Measurements from ENCODE around the gene PTPRJ.

The PTPRJ gene

GRCh38 chr11:48005831-48006270 is 25.5 kb downstream of the PTPRJ start:
- Histone ChIP-seq H3K79me2 (ENCODE audit: insufficient read depth, low read length) (no peaks in the 10 kb centered on the region), H3F3A (ENCODE audit: low read depth) (no peaks in the 10 kb centered on the region), H2AFZ (ENCODE audit: low read length) (0 out of 2 replicates have a peak overlapping the region, but pooled peaks have one; percentile 10), H3K9me2 (replicated peaks; ENCODE audit: low read depth, low read length) (no peaks in the 10 kb centered on the region), H3K9me3 (ENCODE audit: insufficient read depth, low read depth, low read length) (no peaks in the 10 kb centered on the region), H3K36me3 (ENCODE audit: insufficient read depth, low read length) (no peaks in the 10 kb centered on the region), H3K4me1 (ENCODE audit: insufficient read depth, low read length, poor library complexity, severe bottlenecking) (peaks cover 5% of the 10 kb centered on the region), H3K4me2 (ENCODE audit: low read depth, low read length, poor library complexity, severe bottlenecking) (no peak overlapping the region), H3K4me3 (ENCODE audit: low read length, poor library complexity, severe bottlenecking) (no peak overlapping the region), H4K20me1 (ENCODE audit: insufficient read depth, low read length, poor library complexity, severe bottlenecking) (no peaks in the 10 kb centered on the region), H3K27me3 (ENCODE audit: insufficient read depth, low read length, poor library complexity, severe bottlenecking) (no peaks in the 10 kb centered on the region), H3K9ac (ENCODE audit: low read depth, low read length, poor library complexity, severe bottlenecking) (no peak overlapping the region)
- TF ChIP-seq CTCF (conservative IDR thresholded peaks at IDR 0.05; ENCODE audit: low read length) (no peak), EZH2phosphoT487 (IDR thresholded peaks at IDR 0.05; ENCODE audit: borderline replicate concordance) (no peak)

DNA sequence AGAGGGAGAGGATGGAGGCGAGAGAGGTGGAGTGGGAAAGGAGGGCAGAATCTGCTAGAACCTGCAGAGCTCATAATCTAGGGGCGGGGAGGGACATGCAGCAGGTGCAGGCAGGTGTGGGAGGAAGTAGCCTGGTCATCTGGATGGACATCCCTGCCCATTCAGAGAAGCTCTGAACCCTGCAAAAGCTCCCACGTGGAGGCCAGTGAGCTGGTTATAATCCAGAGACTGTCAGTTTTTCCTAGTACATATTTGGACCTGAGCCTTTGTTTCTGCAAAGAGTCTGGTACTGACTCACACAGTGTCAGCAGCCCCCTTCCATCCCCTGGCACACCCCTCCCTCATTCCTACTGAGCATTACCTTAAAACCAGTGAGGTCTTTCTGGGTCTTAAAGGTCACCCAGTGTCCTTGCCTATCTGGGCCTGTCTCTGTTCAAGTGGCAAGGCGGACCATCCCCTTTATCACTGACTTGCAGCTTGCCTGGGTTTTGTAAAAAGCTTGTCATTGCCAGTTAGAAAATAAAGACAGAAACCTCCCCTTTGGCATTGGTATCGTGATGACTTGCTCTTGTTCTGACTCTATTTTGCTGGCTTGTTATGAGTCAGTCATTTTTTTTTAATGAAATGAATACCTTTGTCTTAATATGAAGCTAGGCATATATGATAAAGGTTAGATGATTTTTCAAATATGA is 26.1 kb downstream of the PTPRJ start:
- no peak overlapping the region for H3K4me3 ChIP-seq (ENCODE audit: low read length, poor library complexity, severe bottlenecking)

GRCh38 chr11:48007677-48008076 is 27.3 kb downstream of the PTPRJ start:
- H3K4me2 ChIP-seq (ENCODE audit: low read depth, low read length, poor library complexity, severe bottlenecking): no peak overlapping the region

More for the DNA sequence above, 26.1 kb downstream of the PTPRJ start:
- H4K20me1 ChIP-seq (ENCODE audit: insufficient read depth, low read length, poor library complexity, severe bottlenecking): no peaks in the 10 kb centered on the region
- TF ChIP-seq EZH2phosphoT487 (IDR thresholded peaks at IDR 0.05; ENCODE audit: borderline replicate concordance) (no peak), CTCF (conservative IDR thresholded peaks at IDR 0.05; ENCODE audit: low read length) (no peak)
- H3K36me3 ChIP-seq (ENCODE audit: insufficient read depth, low read length): no peaks in the 10 kb centered on the region
- H3K9me3 ChIP-seq (ENCODE audit: insufficient read depth, low read depth, low read length): no peaks in the 10 kb centered on the region
- no peaks in the 10 kb centered on the region for H3K27me3 ChIP-seq (ENCODE audit: insufficient read depth, low read length, poor library complexity, severe bottlenecking)
- H2AFZ ChIP-seq (ENCODE audit: low read length): no peak overlapping the region
- no peak overlapping the region for H3K9ac ChIP-seq (ENCODE audit: low read depth, low read length, poor library complexity, severe bottlenecking)
- no peak overlapping the region for H3K4me2 ChIP-seq (ENCODE audit: low read depth, low read length, poor library complexity, severe bottlenecking)
- no peaks in the 10 kb centered on the region for H3F3A ChIP-seq (ENCODE audit: low read depth)
- no peaks in the 10 kb centered on the region for H3K79me2 ChIP-seq (ENCODE audit: insufficient read depth, low read length)
- H3K4me1 ChIP-seq (ENCODE audit: insufficient read depth, low read length, poor library complexity, severe bottlenecking): peaks cover 4% of the 10 kb centered on the region
- no peaks in the 10 kb centered on the region for H3K9me2 ChIP-seq (replicated peaks; ENCODE audit: low read depth, low read length)

More at GRCh38 chr11:48007677-48008076, 27.3 kb downstream of the PTPRJ start:
- Histone ChIP-seq H3K36me3 (ENCODE audit: insufficient read depth, low read length) (no peaks in the 10 kb centered on the region), H3K4me3 (ENCODE audit: low read length, poor library complexity, severe bottlenecking) (no peak overlapping the region), H3K9me3 (ENCODE audit: insufficient read depth, low read depth, low read length) (no peaks in the 10 kb centered on the region), H3K27me3 (ENCODE audit: insufficient read depth, low read length, poor library complexity, severe bottlenecking) (no peaks in the 10 kb centered on the region), H4K20me1 (ENCODE audit: insufficient read depth, low read length, poor library complexity, severe bottlenecking) (no peaks in the 10 kb centered on the region), H3K9me2 (replicated peaks; ENCODE audit: low read depth, low read length) (no peaks in the 10 kb centered on the region), H3F3A (ENCODE audit: low read depth) (no peaks in the 10 kb centered on the region), H3K4me1 (ENCODE audit: insufficient read depth, low read length, poor library complexity, severe bottlenecking) (peaks cover 8% of the 10 kb centered on the region), H3K79me2 (ENCODE audit: insufficient read depth, low read length) (no peaks in the 10 kb centered on the region), H3K9ac (ENCODE audit: low read depth, low read length, poor library complexity, severe bottlenecking) (no peak overlapping the region), H2AFZ (ENCODE audit: low read length) (no peak overlapping the region)
- TF ChIP-seq CTCF (conservative IDR thresholded peaks at IDR 0.05; ENCODE audit: low read length): no peak
- TF ChIP-seq EZH2phosphoT487 (IDR thresholded peaks at IDR 0.05; ENCODE audit: borderline replicate concordance): no peak

Data from Loucy (cell line).